ENCODE measurements around the gene TFR2. TPM values are rescaled to one million over a fixed set of nuclear protein-coding genes. Genes with fewer than 3 reads are reported as not detected.

TFR2 gene
- total RNA-seq, 1 donor from 2014 or later = 0.34 TPM

DNA sequence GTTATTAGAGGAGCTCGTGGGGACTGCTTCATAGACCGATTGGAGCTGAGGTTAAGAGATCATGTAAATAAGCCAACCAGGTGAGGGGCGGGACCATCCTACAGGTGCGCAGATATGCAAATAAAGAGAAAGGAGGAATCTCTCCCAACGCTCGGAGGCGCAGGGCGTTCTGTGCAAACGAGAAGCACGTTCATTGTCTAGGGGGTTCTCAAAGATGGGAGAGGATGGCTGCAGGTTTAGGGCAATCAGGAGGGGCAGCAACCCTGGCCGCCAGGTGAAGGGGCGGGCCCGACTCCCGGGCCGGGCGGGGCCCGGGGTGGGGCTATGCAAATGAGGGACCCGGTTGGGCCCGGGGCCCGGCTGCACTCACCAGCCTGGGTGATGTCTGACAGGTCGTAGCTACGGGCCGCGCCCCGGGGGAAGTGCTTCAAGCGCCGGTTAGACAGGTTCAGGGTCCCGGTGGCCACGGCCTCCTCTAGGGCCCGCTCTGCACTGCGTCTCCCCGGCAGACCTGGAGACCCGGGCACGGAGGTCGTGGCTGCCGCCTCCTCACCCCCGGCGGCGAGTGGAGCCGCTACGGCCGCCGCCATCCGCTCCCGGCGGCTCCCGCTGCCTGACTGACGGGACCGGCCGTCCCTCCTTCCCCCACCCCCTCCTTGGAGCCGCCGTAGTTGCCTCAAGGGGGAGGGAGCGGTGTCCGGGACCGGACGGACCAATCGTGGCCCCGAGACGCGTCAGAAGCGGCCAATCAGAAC lies 55.7 kb downstream of the TFR2 start, which contains the start of gene LRCH4:
Gene LRCH4 (minus strand): TSS at position 619 of the 755 bp plus-strand sequence. CDS start 29 bp downstream, at position 590.
- TF ChIP-seq EZH2phosphoT487 (IDR thresholded peaks at IDR 0.05) = no peak
- TF ChIP-seq, protein P1, sequence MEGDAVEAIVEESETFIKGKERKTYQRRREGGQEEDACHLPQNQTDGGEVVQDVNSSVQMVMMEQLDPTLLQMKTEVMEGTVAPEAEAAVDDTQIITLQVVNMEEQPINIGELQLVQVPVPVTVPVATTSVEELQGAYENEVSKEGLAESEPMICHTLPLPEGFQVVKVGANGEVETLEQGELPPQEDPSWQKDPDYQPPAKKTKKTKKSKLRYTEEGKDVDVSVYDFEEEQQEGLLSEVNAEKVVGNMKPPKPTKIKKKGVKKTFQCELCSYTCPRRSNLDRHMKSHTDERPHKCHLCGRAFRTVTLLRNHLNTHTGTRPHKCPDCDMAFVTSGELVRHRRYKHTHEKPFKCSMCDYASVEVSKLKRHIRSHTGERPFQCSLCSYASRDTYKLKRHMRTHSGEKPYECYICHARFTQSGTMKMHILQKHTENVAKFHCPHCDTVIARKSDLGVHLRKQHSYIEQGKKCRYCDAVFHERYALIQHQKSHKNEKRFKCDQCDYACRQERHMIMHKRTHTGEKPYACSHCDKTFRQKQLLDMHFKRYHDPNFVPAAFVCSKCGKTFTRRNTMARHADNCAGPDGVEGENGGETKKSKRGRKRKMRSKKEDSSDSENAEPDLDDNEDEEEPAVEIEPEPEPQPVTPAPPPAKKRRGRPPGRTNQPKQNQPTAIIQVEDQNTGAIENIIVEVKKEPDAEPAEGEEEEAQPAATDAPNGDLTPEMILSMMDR (IDR thresholded peaks at IDR 0.05) = no peak
- TF ChIP-seq EZH2 (IDR thresholded peaks at IDR 0.05) = no peak
- peaks cover 12% of the 10 kb centered on the region for H3K27me3 Mint-ChIP-seq (ENCODE audit: insufficient read depth, low read depth)

DNA sequence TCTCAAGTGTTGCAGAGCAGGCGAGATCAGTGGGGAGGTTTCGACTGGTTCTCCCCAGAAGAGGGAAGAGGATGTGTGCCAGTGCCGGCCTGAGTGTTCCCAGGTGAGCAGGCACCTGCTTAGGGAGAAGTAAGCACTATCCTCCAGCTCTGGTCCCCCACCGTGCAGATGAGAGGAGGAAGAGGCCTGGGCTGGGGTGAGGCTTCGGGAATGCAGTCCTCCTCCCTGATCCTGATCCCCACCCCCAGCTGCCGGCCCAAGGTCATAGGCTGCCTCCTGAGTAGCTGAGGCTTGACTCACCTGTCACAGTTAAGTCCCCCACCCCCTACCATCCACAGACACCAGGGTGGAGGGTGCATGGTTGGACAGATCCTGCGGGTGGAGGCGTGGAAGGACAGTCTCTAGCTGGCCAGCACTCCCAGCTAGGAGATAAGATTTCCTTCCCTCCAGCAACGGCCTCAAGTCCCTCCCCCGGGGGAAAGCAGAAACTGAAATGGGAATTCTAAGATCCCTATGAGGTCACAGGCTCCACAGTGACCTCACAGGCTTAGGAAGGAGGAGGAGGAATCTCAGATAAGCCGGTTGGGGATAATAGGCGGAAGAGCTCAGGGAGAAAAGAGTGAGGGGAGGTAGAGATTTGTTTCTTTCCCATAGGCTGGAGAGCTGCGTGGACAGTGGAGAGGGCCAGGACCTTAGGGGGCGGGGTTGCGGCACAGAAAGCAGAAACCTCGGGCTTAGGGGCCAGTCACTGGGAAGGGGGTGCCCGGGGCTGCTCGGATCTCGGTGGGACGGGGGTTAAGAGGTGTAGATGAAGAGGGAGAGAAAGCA lies 56.5 kb downstream of the TFR2 start:
- Histone ChIP-seq H3K36me3 (no peaks in the 10 kb centered on the region), H3F3A (ENCODE audit: low read depth) (peaks cover 38% of the 10 kb centered on the region), H3K79me2 (ENCODE audit: low read depth) (peaks cover 16% of the 10 kb centered on the region), H3K27me3 (no peaks in the 10 kb centered on the region), H2AFZ (replicated peaks) (no peak overlapping the region), H3K4me1 (peaks cover 32% of the 10 kb centered on the region), H3K4me2 (peak overlapping the region; percentile 90), H3K4me3 (peak overlapping the region; percentile 75), H3K27ac (peak overlapping the region; percentile 90), H3K9me3 (ENCODE audit: low read depth) (no peaks in the 10 kb centered on the region), H3K9ac (peak overlapping the region; percentile 53), H4K20me1 (ENCODE audit: low read depth) (peaks cover 34% of the 10 kb centered on the region)
- Mint-ChIP-seq H3K36me3 (no peaks in the 10 kb centered on the region), H3K4me1 (peaks cover 37% of the 10 kb centered on the region), H3K4me3 (peak overlapping the region; percentile 98), H3K27me3 (ENCODE audit: insufficient read depth, low read depth) (peaks cover 8% of the 10 kb centered on the region), H3K9me3 (no peaks in the 10 kb centered on the region), H3K27ac (peak overlapping the region; percentile 87)
- TF ChIP-seq, protein P1 (IDR thresholded peaks at IDR 0.05) = no peak
- DNase-seq (ENCODE audit: low spot score) = peak; percentile 91

More for the DNA sequence above, 55.7 kb downstream of the TFR2 start, which contains the start of gene LRCH4:
- peak within 1 kb of the TSS; percentile 90 for H3K27ac ChIP-seq
- no peaks in the 10 kb centered on the region for H3K36me3 ChIP-seq
- H2AFZ ChIP-seq (replicated peaks) = no peak within 1 kb of the TSS
- H3K79me2 ChIP-seq (ENCODE audit: low read depth) = peaks cover 16% of the 10 kb centered on the region
- peak; percentile 77 for DNase-seq (ENCODE audit: low spot score)
- H3K9me3 ChIP-seq (ENCODE audit: low read depth) = no peaks in the 10 kb centered on the region
- peaks cover 36% of the 10 kb centered on the region for H3K4me1 ChIP-seq
- H3K27me3 ChIP-seq = no peaks in the 10 kb centered on the region
- Mint-ChIP-seq H3K36me3 (no peaks in the 10 kb centered on the region), H3K4me3 (peak within 1 kb of the TSS; percentile 98), H3K4me1 (peaks cover 44% of the 10 kb centered on the region), H3K9me3 (no peaks in the 10 kb centered on the region), H3K27ac (peak within 1 kb of the TSS; percentile 96)
- peak within 1 kb of the TSS; percentile 75 for H3K4me3 ChIP-seq
- H3K4me2 ChIP-seq = peak within 1 kb of the TSS; percentile 90
- H3K9ac ChIP-seq = peak within 1 kb of the TSS; percentile 53
- H4K20me1 ChIP-seq (ENCODE audit: low read depth) = peaks cover 34% of the 10 kb centered on the region
- peaks cover 38% of the 10 kb centered on the region for H3F3A ChIP-seq (ENCODE audit: low read depth)

DNA sequence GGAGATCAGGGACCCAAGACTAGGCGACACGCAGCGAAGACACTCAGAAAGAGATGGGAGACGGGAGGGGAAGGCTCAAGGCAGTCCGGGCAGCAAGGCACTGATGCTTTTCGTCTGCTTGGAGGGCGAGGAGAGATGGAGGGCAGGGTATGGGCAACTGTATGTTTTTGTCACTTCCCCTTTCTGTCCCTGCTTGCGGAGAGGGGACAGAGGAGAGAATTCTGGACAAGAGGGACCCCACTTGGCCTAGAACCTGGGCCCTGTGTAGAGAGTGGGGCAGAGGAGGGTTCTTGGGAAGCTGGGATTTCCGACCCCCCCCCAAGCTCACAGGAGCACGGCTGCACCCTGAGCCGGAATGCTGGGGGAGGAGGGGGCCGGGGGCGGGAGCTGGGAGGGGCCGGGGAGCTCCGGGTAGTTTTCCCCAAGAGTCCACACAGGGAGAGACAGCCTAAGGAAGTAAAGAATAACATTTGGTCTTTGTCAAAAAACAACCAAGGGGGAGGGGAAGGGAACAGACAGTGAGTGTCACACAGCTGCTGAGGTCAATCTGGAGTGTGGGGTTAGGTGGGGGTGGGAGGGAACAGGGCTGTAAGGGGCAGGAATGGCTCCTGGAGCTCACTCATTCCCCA lies 57.2 kb downstream of the TFR2 start:
- no peaks in the 10 kb centered on the region for H3K27me3 ChIP-seq
- no peaks in the 10 kb centered on the region for H3K9me3 ChIP-seq (ENCODE audit: low read depth)
- peaks cover 34% of the 10 kb centered on the region for H4K20me1 ChIP-seq (ENCODE audit: low read depth)
- H3K4me3 ChIP-seq = peak overlapping the region; percentile 75
- peak overlapping the region; percentile 62 for H3K27ac Mint-ChIP-seq
- TF ChIP-seq, protein P1 (IDR thresholded peaks at IDR 0.05) = no peak
- TF ChIP-seq EZH2phosphoT487 (IDR thresholded peaks at IDR 0.05) = no peak
- TF ChIP-seq EZH2 (IDR thresholded peaks at IDR 0.05) = no peak
- H3K27ac ChIP-seq = no peak overlapping the region
- peaks cover 34% of the 10 kb centered on the region for H3F3A ChIP-seq (ENCODE audit: low read depth)
- H3K9ac ChIP-seq = no peak overlapping the region
- H3K9me3 Mint-ChIP-seq = no peaks in the 10 kb centered on the region
- no peak overlapping the region for H2AFZ ChIP-seq (replicated peaks)
- peaks cover 16% of the 10 kb centered on the region for H3K79me2 ChIP-seq (ENCODE audit: low read depth)
- H3K4me3 Mint-ChIP-seq = peak overlapping the region; percentile 98
- peak overlapping the region; percentile 90 for H3K4me2 ChIP-seq
- H3K36me3 Mint-ChIP-seq = no peaks in the 10 kb centered on the region
- no peaks in the 10 kb centered on the region for H3K36me3 ChIP-seq
- H3K4me1 ChIP-seq = peaks cover 25% of the 10 kb centered on the region
- peak; percentile 28 for DNase-seq (ENCODE audit: low spot score)
- H3K4me1 Mint-ChIP-seq = peaks cover 30% of the 10 kb centered on the region
- peaks cover 8% of the 10 kb centered on the region for H3K27me3 Mint-ChIP-seq (ENCODE audit: insufficient read depth, low read depth)

Data from neural progenitor cell (in vitro differentiated cells).